ENCODE data around the gene GK. TPM values are rescaled to one million over a fixed set of nuclear protein-coding genes. Genes with fewer than 3 reads are reported as not detected.
"Not testable (repeated sequence)": the region's sequence is repeated elsewhere in the genome, so short reads cannot be mapped to it uniquely, and the experiment has no call there.

GK gene
- total RNA-seq, 4 donors from 2014 or later, result 2.5 to 16.9 (median 4.9) TPM

GRCh38 chrX:30620980-30621618, 32.1 kb upstream of the GK start:
- Histone ChIP-seq H3K27me3 (no peaks in the 10 kb centered on the region), H3K4me1 (no peaks in the 10 kb centered on the region), H3K4me3 (no peak overlapping the region), H3K9me3 (peaks cover 0 to 13% (median 0%) of the 10 kb centered on the region in 4 donors), H3K27ac (replicated peaks in 1 of 4) (peak overlapping the region in 2 of 4 donors; percentile 31 to 46), H3K36me3 (no peaks in the 10 kb centered on the region)
- peak in 1 of 2 donors; percentile 20 for TF ChIP-seq POLR2AphosphoS5 (IDR thresholded peaks at IDR 0.05)
- TF ChIP-seq POLR2A (IDR thresholded peaks at IDR 0.05; ENCODE audit: low read depth), result no peak
- no peak for TF ChIP-seq CTCF (IDR thresholded peaks at IDR 0.05)
- TF ChIP-seq EP300 (IDR thresholded peaks at IDR 0.05), result no peak
- no peak for DNase-seq (ENCODE audit: extremely low spot score)
- intact Hi-C loops (cut with DNase I), result no loop called here
- 37% methylated on average over 2 of the region's 2 CpGs for WGBS

GRCh38 chrX:30622361-30622760, 30.9 kb upstream of the GK start:
- no peak for TF ChIP-seq POLR2A (IDR thresholded peaks at IDR 0.05; ENCODE audit: low read depth)
- TF ChIP-seq CTCF (IDR thresholded peaks at IDR 0.05), result no peak
- no peak for TF ChIP-seq POLR2AphosphoS5 (IDR thresholded peaks at IDR 0.05)
- no peak for TF ChIP-seq EP300 (IDR thresholded peaks at IDR 0.05)
- 88% methylated on average over 2 of the region's 2 CpGs for WGBS
- intact Hi-C loops (cut with DNase I), result no loop called here
- no peak for DNase-seq (ENCODE audit: extremely low spot score)
- H3K4me1 ChIP-seq, result no peaks in the 10 kb centered on the region
- no peaks in the 10 kb centered on the region for H3K36me3 ChIP-seq
- no peak overlapping the region for H3K27ac ChIP-seq (replicated peaks in 1 of 4)
- H3K9me3 ChIP-seq, result peaks cover 0 to 13% (median 0%) of the 10 kb centered on the region in 4 donors
- no peaks in the 10 kb centered on the region for H3K27me3 ChIP-seq
- H3K4me3 ChIP-seq, result no peak overlapping the region

GRCh38 chrX:30626402-30626801, 26.8 kb upstream of the GK start:
- DNase-seq (ENCODE audit: extremely low spot score), result no peak
- Histone ChIP-seq H3K36me3 (no peaks in the 10 kb centered on the region), H3K27ac (replicated peaks in 1 of 4) (no peak overlapping the region), H3K9me3 (peaks cover 0 to 13% (median 0%) of the 10 kb centered on the region in 4 donors), H3K4me1 (no peaks in the 10 kb centered on the region), H3K27me3 (no peaks in the 10 kb centered on the region), H3K4me3 (no peak overlapping the region)
- WGBS, result 70% methylated on average over 2 of the region's 2 CpGs
- TF ChIP-seq CTCF (IDR thresholded peaks at IDR 0.05) (no peak), EP300 (IDR thresholded peaks at IDR 0.05) (no peak), POLR2A (IDR thresholded peaks at IDR 0.05; ENCODE audit: low read depth) (no peak), POLR2AphosphoS5 (IDR thresholded peaks at IDR 0.05) (no peak)
- intact Hi-C loops (cut with DNase I), result no loop called here

GRCh38 chrX:30627818-30628652, 25.2 kb upstream of the GK start:
- DNase-seq (ENCODE audit: extremely low spot score), result no peak
- no peaks in the 10 kb centered on the region for H3K4me1 ChIP-seq
- H3K27ac ChIP-seq (replicated peaks in 1 of 4), result no peak overlapping the region
- no peaks in the 10 kb centered on the region for H3K27me3 ChIP-seq
- TF ChIP-seq POLR2AphosphoS5 (IDR thresholded peaks at IDR 0.05) (no peak), POLR2A (IDR thresholded peaks at IDR 0.05; ENCODE audit: low read depth) (no peak), CTCF (IDR thresholded peaks at IDR 0.05) (no peak), EP300 (IDR thresholded peaks at IDR 0.05) (no peak)
- peaks cover 0 to 1% (median 0%) of the 10 kb centered on the region in 4 donors for H3K9me3 ChIP-seq
- no peak overlapping the region for H3K4me3 ChIP-seq
- WGBS, result 62% methylated on average over 8 of the region's 8 CpGs
- intact Hi-C loops (cut with DNase I), result no loop called here
- no peaks in the 10 kb centered on the region for H3K36me3 ChIP-seq

GRCh38 chrX:30634070-30634469, 19.2 kb upstream of the GK start:
- intact Hi-C loops (cut with DNase I); H3K27ac ChIP-seq (replicated peaks in 1 of 4); H3K9me3 ChIP-seq; H3K4me3 ChIP-seq; H3K4me1 ChIP-seq; H3K36me3 ChIP-seq; H3K27me3 ChIP-seq; DNase-seq (ENCODE audit: extremely low spot score): not testable (repeated sequence)
- WGBS, result 88% methylated on average over 6 of the region's 6 CpGs

Measured in esophagus muscularis mucosa (tissue), 4 donors.